HCT116 (cell line): ENCODE data around the gene CPB1. TPM values are rescaled to one million over a fixed set of nuclear protein-coding genes. Genes with fewer than 3 reads are reported as not detected.

Source experiments
- ATAC-seq: fragments of 200-7000 bp; cut with Tn5 transposase; 2 replicates; pipeline ENCODE4 v1.9.1; 2020; ENCODE audit warnings: mild to moderate bottlenecking, moderate library complexity
- BruUV-seq: library from RNA; stranded (reverse); fragments of 400-500 nt; replicated peaks from 2 replicates; lab custom pipeline; 2021; lab: Mats Ljungman, UMichigan
- CTCF ChIA-PET: fragments of 300-600 bp; sonication (Branson Sonifier 250); formaldehyde crosslinking; loops from one replicate; lab custom pipeline; 2021; ENCODE audit warnings: antibody characterized with exemption; lab: Charles Lee
- POLR2A ChIA-PET: fragments of 300-600, 350-600 bp; sonication (Branson Sonifier 250); formaldehyde crosslinking; loops from one replicate; lab custom pipeline; 2021; ENCODE audit warnings: antibody characterized with exemption; lab: Charles Lee
- RAD21 ChIA-PET, 2 experiments: fragments of 300-600 bp; sonication (Branson Sonifier 250); formaldehyde crosslinking; loops; one replicate each; lab custom pipeline; 2023; ENCODE audit warnings: low total read pairs in 2 of 2; ENCODE audit not compliant: uncharacterized antibody in 2 of 2, unreplicated experiment in 2 of 2, low non-redundant PET in 1 of 2; lab: Charles Lee
- DNase-seq: peaks from one replicate; pipeline ENCODE4 v3.0.0-alpha.2; 2010; ENCODE audit warnings: low read depth, low spot score
- H2AFZ ChIP-seq: fragments of 200-600 bp; shearing (Covaris generic), sonication (generic); 2 replicates; pipeline ENCODE4 v1.6.1; 2017; ENCODE audit warnings: low read depth, mixed run types, mixed read lengths, antibody characterized with exemption, low read length; ENCODE audit not compliant: poor library complexity, severe bottlenecking
- H3K27ac ChIP-seq: 2 replicates; pipeline ENCODE4 v1.5.1; 2012; ENCODE audit warnings: low read depth, low read length
- H3K27me3 ChIP-seq: fragments of 200-600 bp; sonication (generic); 2 replicates; pipeline ENCODE4 v1.6.1; 2016; ENCODE audit warnings: mixed run types, low read length, mixed read lengths; ENCODE audit not compliant: insufficient read depth
- H3K36me3 ChIP-seq, 2 experiments: fragments of 200-500 bp in 1 of 2; fragments of 200-600 bp in 1 of 2; sonication (Bioruptor generic) in 1 of 2; sonication (generic) in 1 of 2; 2 replicates each; pipeline versions ENCODE4 v1.5.1 to v1.6.1; 2014 to 2016; ENCODE audit warnings: low read length in 2 of 2, inconsistent platforms in 1 of 2, mixed read lengths in 1 of 2, mixed run types in 1 of 2; ENCODE audit not compliant: insufficient read depth in 2 of 2, control insufficient read depth in 1 of 2
- H3K4me1 ChIP-seq, 2 experiments: fragments of 200-600 bp in 1 of 2; sonication (generic) in 1 of 2; 2 replicates each; pipeline versions ENCODE4 v1.5.1 to v1.6.1; 2012 to 2017; ENCODE audit warnings: low read length in 2 of 2, inconsistent platforms in 1 of 2, mild to moderate bottlenecking in 1 of 2, mixed read lengths in 1 of 2, mixed run types in 1 of 2, moderate library complexity in 1 of 2; ENCODE audit not compliant: insufficient read depth in 2 of 2, control insufficient read depth in 1 of 2
- H3K4me2 ChIP-seq: fragments of 200-600 bp; sonication (generic); 2 replicates; pipeline ENCODE4 v1.6.1; 2017; ENCODE audit warnings: mixed run types, low read length, mixed read lengths
- H3K4me3 ChIP-seq, 2 experiments: fragments of 200-600 bp in 1 of 2; sonication (generic) in 1 of 2; replicated peaks in 1 of 2; 2 replicates each; pipeline ENCODE4 v1.5.1; 2011 to 2016; ENCODE audit warnings: low read length in 2 of 2, control low read depth in 1 of 2, low read depth in 1 of 2, mild to moderate bottlenecking in 1 of 2, mixed read lengths in 1 of 2, mixed run types in 1 of 2
- H3K79me2 ChIP-seq: fragments of 200-600 bp; sonication (generic); 2 replicates; pipeline ENCODE4 v1.6.1; 2017; ENCODE audit warnings: mild to moderate bottlenecking, mixed run types, low read length, moderate library complexity, mixed read lengths; ENCODE audit not compliant: insufficient read depth
- H3K9ac ChIP-seq: fragments of 200-600 bp; sonication (generic); 2 replicates; pipeline ENCODE4 v1.6.1; 2016; ENCODE audit warnings: low read length, mixed read lengths
- H3K9me2 ChIP-seq: fragments of 200-600 bp; sonication (generic), shearing (Covaris generic); 2 replicates; pipeline ENCODE4 v1.6.1; 2017; ENCODE audit warnings: mixed run types, mild to moderate bottlenecking, moderate library complexity; ENCODE audit not compliant: insufficient read depth
- H3K9me3 ChIP-seq, 2 experiments: fragments of 200-500 bp in 1 of 2; fragments of 200-600 bp in 1 of 2; sonication (Bioruptor generic) in 1 of 2; sonication (generic) in 1 of 2; 2 replicates each; pipeline ENCODE4 v1.6.1; 2014 to 2017; ENCODE audit warnings: low read length in 2 of 2, mixed read lengths in 2 of 2, inconsistent platforms in 1 of 2, low read depth in 1 of 2, mild to moderate bottlenecking in 1 of 2, mixed run types in 1 of 2, moderate library complexity in 1 of 2; ENCODE audit not compliant: control insufficient read depth in 1 of 2, insufficient read depth in 1 of 2
- H4K20me1 ChIP-seq: fragments of 200-600 bp; sonication (generic), shearing (Covaris generic); 2 replicates; pipeline ENCODE4 v1.6.1; 2017; ENCODE audit warnings: mixed run types, mild to moderate bottlenecking, moderate library complexity; ENCODE audit not compliant: insufficient read depth
- CBX3 ChIP-seq: IDR thresholded peaks from 2 replicates; pipeline ENCODE4 v1.6.1; 2012; ENCODE audit warnings: low read depth
- ELF1 ChIP-seq: IDR thresholded peaks from 2 replicates; pipeline ENCODE4 v1.6.1; 2012; ENCODE audit warnings: low read depth, borderline replicate concordance
- REST ChIP-seq: IDR thresholded peaks from 2 replicates; pipeline ENCODE4 v1.6.1; 2012; ENCODE audit warnings: low read depth
- ZBTB33 ChIP-seq: IDR thresholded peaks from 2 replicates; pipeline ENCODE4 v1.6.1; 2011; ENCODE audit warnings: mild to moderate bottlenecking, low read length, moderate library complexity; ENCODE audit not compliant: insufficient replicate concordance; ENCODE audit errors: extremely low read depth
- intact Hi-C: fragments of 100-400 bp; cut with micrococcal nuclease; formaldehyde crosslinking; loops from 2 replicates; pipeline ENCODE4 v1.10.0; 2022
- total RNA-seq: library from RNA; stranded (reverse); gene quantifications from one replicate; pipeline ENCODE4 v1.2.1, GENCODE V29; 2021; ENCODE audit not compliant: unreplicated experiment

CPB1 gene
- total RNA-seq, 1 experiment from 2014 or later, result 6.2 TPM

GRCh38 chr3:148884261-148884660 is 56.6 kb downstream of the CPB1 start:
- TF ChIP-seq REST, result no peak
- no peak for TF ChIP-seq CBX3
- TF ChIP-seq ELF1, result no peak
- no peak for TF ChIP-seq ZBTB33
- POLR2A ChIA-PET, result no interaction called here
- CTCF ChIA-PET, result no interaction called here

More at GRCh38 chr3:148884261-148884660, 56.6 kb downstream of the CPB1 start:
- Histone ChIP-seq H3K79me2 (no peaks in the 10 kb centered on the region), H3K9ac (no peak overlapping the region), H3K4me1 (no peaks in the 10 kb centered on the region), H3K27ac (no peak overlapping the region), H3K4me3 (no peak overlapping the region), H3K9me2 (no peaks in the 10 kb centered on the region), H3K27me3 (no peaks in the 10 kb centered on the region), H3K36me3 (no peaks in the 10 kb centered on the region), H4K20me1 (no peaks in the 10 kb centered on the region), H3K9me3 (no peaks in the 10 kb centered on the region), H3K4me2 (no peak overlapping the region), H2AFZ (no peak overlapping the region)
- ATAC-seq (no peak), DNase-seq (no peak)
- BruUV-seq, result no TSS peak
- RAD21 ChIA-PET, result no interaction called here
- intact Hi-C loops, result no loop called here
